A549 (cell line): Measurements from ENCODE around the gene CSRNP2. TPM values are rescaled to one million over a fixed set of nuclear protein-coding genes. Genes with fewer than 3 reads are reported as not detected.

Experiments
- ATAC-seq, 2 experiments: fragments of 200-7000 bp in 1 of 2; fragments of >200 bp in 1 of 2; cut with Nextera tagmentation in 1 of 2; cut with Tn5 transposase in 1 of 2; 3 replicates each; pipeline versions ENCODE4 v1.8.0 to v1.9.1; 2018 to 2020; ENCODE audit warnings: mild to moderate bottlenecking in 1 of 2, moderate library complexity in 1 of 2
- CTCF ChIA-PET: fragments of 300-600 bp; sonication (Branson Sonifier 250); formaldehyde crosslinking; extraction: SDS; loops from one replicate; lab custom pipeline; 2021; ENCODE audit warnings: antibody characterized with exemption, inconsistent platforms; lab: Yijun Ruan, JAX
- POLR2A ChIA-PET: fragments of 350-600 bp; formaldehyde crosslinking; extraction: SDS; loops from one replicate; lab custom pipeline; 2021; ENCODE audit warnings: antibody characterized with exemption, inconsistent platforms; lab: Yijun Ruan, JAX
- DNase-seq, 2 experiments: peaks; one replicate each; pipeline versions ENCODE4 v3.0.0 to v3.0.0-alpha.2; 2011 to 2016; ENCODE audit warnings: low read depth in 1 of 2, low spot score in 1 of 2
- FAIRE-seq: peaks from 2 replicates; lab custom pipeline; 2011; peaks lifted over from hg19 to GRCh38; lab: Jason Lieb, UNC
- H3K27ac ChIP-seq, 2 experiments: fragments of >200 bp; sonication (Bioruptor Twin); formaldehyde crosslinking; 3 replicates each; pipeline ENCODE4 v1.5.1; 2016 to 2017
- H3K4me1 ChIP-seq: fragments of >200 bp; sonication (Bioruptor Twin); formaldehyde crosslinking; 3 replicates; pipeline ENCODE4 v1.6.1; 2016
- H3K4me2 ChIP-seq: fragments of >200 bp; sonication (Bioruptor Twin); formaldehyde crosslinking; 3 replicates; pipeline ENCODE4 v1.6.1; 2016
- H3K4me3 ChIP-seq: fragments of >200 bp; sonication (Bioruptor Twin); formaldehyde crosslinking; 3 replicates; pipeline ENCODE4 v1.5.1; 2016
- H3K9me3 ChIP-seq: fragments of >200 bp; sonication (Bioruptor Twin); formaldehyde crosslinking; 3 replicates; pipeline ENCODE4 v1.6.1; 2016
- ATOH8 ChIP-seq: fragments of 250-450 bp; sonication (Bioruptor Pico); IDR thresholded peaks from 2 replicates; pipeline ENCODE4 v1.5.0; 2020; ENCODE audit warnings: low read depth, mild to moderate bottlenecking, moderate library complexity
- BCL3 ChIP-seq: fragments of >200 bp; sonication (Bioruptor Twin); formaldehyde crosslinking; IDR thresholded peaks from 3 replicates; pipeline ENCODE4 v1.6.1; 2016
- CBX2 ChIP-seq: fragments of 200-600 bp; sonication (generic); IDR thresholded peaks from 2 replicates; pipeline ENCODE4 v1.6.1; 2016; ENCODE audit warnings: low read depth, mild to moderate bottlenecking, borderline replicate concordance
- CEBPB ChIP-seq, 2 experiments: fragments of >200 bp in 1 of 2; sonication (Bioruptor Twin) in 1 of 2; formaldehyde crosslinking in 1 of 2; IDR thresholded peaks; 2 replicates each; pipeline ENCODE4 v1.6.1; 2012 to 2016
- CHD2 ChIP-seq: fragments of 150-350 bp; IDR thresholded peaks from 2 replicates; pipeline ENCODE4 v1.6.1; 2014; ENCODE audit warnings: low read length; ENCODE audit not compliant: partially characterized antibody
- E2F6 ChIP-seq: IDR thresholded peaks from 2 replicates; pipeline ENCODE4 v1.6.1; 2012; ENCODE audit warnings: low read depth, borderline replicate concordance
- EHMT2 ChIP-seq: fragments of 200-600 bp; sonication (generic); IDR thresholded peaks from 2 replicates; pipeline ENCODE4 v1.6.1; 2016; ENCODE audit warnings: antibody characterized with exemption, low read depth, mild to moderate bottlenecking, moderate library complexity
- EP300 ChIP-seq, 2 experiments: fragments of >200 bp; sonication (Bioruptor Twin); formaldehyde crosslinking; IDR thresholded peaks; 2 replicates in 1 of 2; 3 replicates in 1 of 2; pipeline ENCODE4 v1.6.1; 2016 to 2017
- FOSL2 ChIP-seq, 2 experiments: fragments of 450-650 bp in 1 of 2; fragments of >200 bp in 1 of 2; sonication (Bioruptor Twin) in 1 of 2; formaldehyde crosslinking; IDR thresholded peaks; 2 replicates each; pipeline versions ENCODE4 v1.5.0 to v1.6.1; 2016 to 2020; ENCODE audit warnings: mild to moderate bottlenecking in 1 of 2, moderate library complexity in 1 of 2
- HMGXB4 ChIP-seq: fragments of 250-450 bp; sonication (Bioruptor Pico); IDR thresholded peaks from 2 replicates; pipeline ENCODE4 v1.5.0; 2021; ENCODE audit warnings: mild to moderate bottlenecking, moderate library complexity, borderline replicate concordance
- HOXB5 ChIP-seq: fragments of 250-450 bp; sonication (Bioruptor Pico); IDR thresholded peaks from 2 replicates; pipeline ENCODE4 v1.5.0; 2020; ENCODE audit warnings: mild to moderate bottlenecking, moderate library complexity
- JUNB ChIP-seq: fragments of >200 bp; sonication (Bioruptor Twin); formaldehyde crosslinking; IDR thresholded peaks from 2 replicates; pipeline ENCODE4 v1.6.1; 2016
- KDM1A ChIP-seq: fragments of 200-600 bp; sonication (generic); IDR thresholded peaks from 2 replicates; pipeline ENCODE4 v1.6.1; 2016; ENCODE audit warnings: low read depth, mild to moderate bottlenecking
- KDM5A ChIP-seq: fragments of 200-600 bp; sonication (generic); IDR thresholded peaks from 2 replicates; pipeline ENCODE4 v1.6.1; 2016; ENCODE audit warnings: antibody characterized with exemption, mild to moderate bottlenecking
- MAFK ChIP-seq: fragments of 450-650 bp; IDR thresholded peaks from 2 replicates; pipeline ENCODE4 v1.6.1; 2014; ENCODE audit not compliant: partially characterized antibody
- MYC ChIP-seq: IDR thresholded peaks from 2 replicates; pipeline ENCODE4 v1.6.1; 2012; ENCODE audit warnings: mild to moderate bottlenecking, inconsistent platforms, low read length, improper control_type of control experiment, borderline replicate concordance
- NFE2L2 ChIP-seq: fragments of 150-350 bp; conservative IDR thresholded peaks from 2 replicates; pipeline ENCODE4 v1.6.1; 2014; ENCODE audit warnings: low read length
- NR3C1 ChIP-seq: fragments of >200 bp; sonication (Bioruptor Twin); formaldehyde crosslinking; IDR thresholded peaks from 3 replicates; pipeline ENCODE4 v1.6.1; 2017
- POLR2AphosphoS2 ChIP-seq: conservative IDR thresholded peaks from 2 replicates; pipeline ENCODE4 v1.6.1; 2012; ENCODE audit warnings: low read length, improper control_type of control experiment, inconsistent platforms
- RAD21 ChIP-seq, 2 experiments: fragments of >200 bp in 1 of 2; sonication (Bioruptor Twin) in 1 of 2; formaldehyde crosslinking in 1 of 2; IDR thresholded peaks in 1 of 2; conservative IDR thresholded peaks in 1 of 2; 2 replicates in 1 of 2; 3 replicates in 1 of 2; pipeline ENCODE4 v1.6.1; 2012 to 2018; ENCODE audit warnings: inconsistent platforms in 1 of 2
- RARB ChIP-seq: fragments of 250-450 bp; sonication (Bioruptor Pico); IDR thresholded peaks from 2 replicates; pipeline ENCODE4 v1.8.0; 2021; ENCODE audit warnings: mild to moderate bottlenecking, moderate library complexity
- SREBF2 ChIP-seq: fragments of 450-650 bp; IDR thresholded peaks from 2 replicates; pipeline ENCODE4 v1.6.1; 2014; ENCODE audit warnings: mild to moderate bottlenecking, moderate library complexity
- TFCP2L1 ChIP-seq: fragments of 250-450 bp; sonication (Bioruptor Pico); IDR thresholded peaks from 2 replicates; pipeline ENCODE4 v1.5.0; 2021; ENCODE audit warnings: mild to moderate bottlenecking
- TP53 ChIP-seq: fragments of 250-450 bp; sonication (Bioruptor Pico); IDR thresholded peaks from 2 replicates; pipeline ENCODE4 v1.5.0; 2021; ENCODE audit warnings: mild to moderate bottlenecking, moderate library complexity
- ZFP36 ChIP-seq: fragments of 450-650 bp; IDR thresholded peaks from 2 replicates; pipeline ENCODE4 v1.6.1; 2014; ENCODE audit warnings: borderline replicate concordance; ENCODE audit not compliant: partially characterized antibody
- ZSCAN20 ChIP-seq: fragments of 250-450 bp; sonication (Bioruptor Pico); IDR thresholded peaks from 2 replicates; pipeline ENCODE4 v1.8.0; 2022; ENCODE audit warnings: mild to moderate bottlenecking, moderate library complexity
- WGBS: methylation state at CpG from one replicate; pipeline ENCODE4 v1.1.6; 2017; ENCODE audit errors: missing lambda C conversion rate; 5-methylcytosine and 5-hydroxymethylcytosine counted together
- polyA minus RNA-seq: library from RNA; depleted of rRNA, polyadenylated mRNA; stranded (reverse); fragments of >200 nt; gene quantifications from 2 replicates; pipeline ENCODE4 v1.2.3, GENCODE V29; 2011; rRNA and poly(A)+ RNA removed
- polyA plus RNA-seq, 4 experiments: library from polyadenylated mRNA; depleted of rRNA in 3 of 4; stranded (reverse); fragments of >200 nt; fragmentation: RNase III in 1 of 4; extraction: RNeasy Plus Mini Kit Qiagen cat#74134 plus additional on column Dnase treatment in 1 of 4; gene quantifications; 2 replicates in 3 of 4; 3 replicates in 1 of 4; pipeline ENCODE4 v1.2.3, GENCODE V29; 2011 to 2017
- TF ChIP-seq, protein P1 (sequence below): fragments of 200-600 bp; sonication (generic); IDR thresholded peaks from 2 replicates; pipeline ENCODE4 v1.6.1; 2016; ENCODE audit warnings: antibody characterized with exemption, mild to moderate bottlenecking, moderate library complexity
- TF ChIP-seq, protein P2 (sequence below): fragments of 450-650 bp; IDR thresholded peaks from 2 replicates; pipeline ENCODE4 v1.6.1; 2014; ENCODE audit warnings: antibody characterized with exemption
- TF ChIP-seq, protein P3 (sequence below): IDR thresholded peaks from 2 replicates; pipeline ENCODE4 v1.6.1; 2012

The CSRNP2 gene
- polyA plus RNA-seq (2011; rRNA removed) (20.3 and 21.6 TPM in 2 replicates), polyA plus RNA-seq (2017; fragmentation: RNase III; extraction: RNeasy Plus Mini Kit Qiagen cat#74134 plus additional on column Dnase treatment) (9.9 to 11.1 TPM (median 10.3 TPM) in 3 replicates), polyA minus RNA-seq (15.0 and 16.9 TPM in 2 replicates)
- 8.4 and 10.1 TPM in 2 replicates for polyA plus RNA-seq (2012; cell fraction: cytosol; rRNA removed)
- 9.2 and 13.5 TPM in 2 replicates for polyA plus RNA-seq (2012; cell fraction: nucleus; rRNA removed)

- Histone ChIP-seq H3K27ac (peak within 1 kb of the TSS; percentile 96 to 97), H3K4me2 (peak within 1 kb of the TSS; percentile 89), H3K4me1 (peaks cover 11% of the 10 kb centered on the region; the same call in 2 of the 3 replicates), H3K4me3 (peak within 1 kb of the TSS; percentile 98), H3K9me3 (no peaks in the 10 kb centered on the region)
- DNase-seq (peak; percentile 96 to 98), ATAC-seq (peak; percentile 99), FAIRE-seq (no peak)
- ChIA-PET POLR2A (interaction anchor here (0.6 to 2.5 kb wide), 35 partner anchors 8 to 1047 kb away, joined by 3 to 28 read pairs (median 5); partner anchors contain the start of genes DAZAP2, POU6F1, SLC11A2 and TFCP2), CTCF (interaction anchor here (0.6 kb wide), 1 partner anchor 29 kb away, joined by 3 read pairs; no protein-coding TSS in a partner anchor)
- WGBS = under 1% methylated on average over 25 of the region's 74 CpGs
- TF ChIP-seq, protein P1, sequence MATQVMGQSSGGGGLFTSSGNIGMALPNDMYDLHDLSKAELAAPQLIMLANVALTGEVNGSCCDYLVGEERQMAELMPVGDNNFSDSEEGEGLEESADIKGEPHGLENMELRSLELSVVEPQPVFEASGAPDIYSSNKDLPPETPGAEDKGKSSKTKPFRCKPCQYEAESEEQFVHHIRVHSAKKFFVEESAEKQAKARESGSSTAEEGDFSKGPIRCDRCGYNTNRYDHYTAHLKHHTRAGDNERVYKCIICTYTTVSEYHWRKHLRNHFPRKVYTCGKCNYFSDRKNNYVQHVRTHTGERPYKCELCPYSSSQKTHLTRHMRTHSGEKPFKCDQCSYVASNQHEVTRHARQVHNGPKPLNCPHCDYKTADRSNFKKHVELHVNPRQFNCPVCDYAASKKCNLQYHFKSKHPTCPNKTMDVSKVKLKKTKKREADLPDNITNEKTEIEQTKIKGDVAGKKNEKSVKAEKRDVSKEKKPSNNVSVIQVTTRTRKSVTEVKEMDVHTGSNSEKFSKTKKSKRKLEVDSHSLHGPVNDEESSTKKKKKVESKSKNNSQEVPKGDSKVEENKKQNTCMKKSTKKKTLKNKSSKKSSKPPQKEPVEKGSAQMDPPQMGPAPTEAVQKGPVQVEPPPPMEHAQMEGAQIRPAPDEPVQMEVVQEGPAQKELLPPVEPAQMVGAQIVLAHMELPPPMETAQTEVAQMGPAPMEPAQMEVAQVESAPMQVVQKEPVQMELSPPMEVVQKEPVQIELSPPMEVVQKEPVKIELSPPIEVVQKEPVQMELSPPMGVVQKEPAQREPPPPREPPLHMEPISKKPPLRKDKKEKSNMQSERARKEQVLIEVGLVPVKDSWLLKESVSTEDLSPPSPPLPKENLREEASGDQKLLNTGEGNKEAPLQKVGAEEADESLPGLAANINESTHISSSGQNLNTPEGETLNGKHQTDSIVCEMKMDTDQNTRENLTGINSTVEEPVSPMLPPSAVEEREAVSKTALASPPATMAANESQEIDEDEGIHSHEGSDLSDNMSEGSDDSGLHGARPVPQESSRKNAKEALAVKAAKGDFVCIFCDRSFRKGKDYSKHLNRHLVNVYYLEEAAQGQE = no peak
- TF ChIP-seq CHD2 (no peak), MYC (no peak), TFCP2L1 (CRISPR knock-in tag) (peak; percentile 78), E2F6 (peak; percentile 74), HOXB5 (CRISPR knock-in tag) (no peak), KDM5A (no peak), CBX2 (no peak), NR3C1 (no peak), ZFP36 (no peak), POLR2AphosphoS2 (no peak), RAD21 (conservative IDR thresholded peaks at IDR 0.05 in 1 of 2, IDR thresholded peaks at IDR 0.05 in 1 of 2) (0 out of 5 replicates have a peak, but pooled peaks of 1 of the 2 experiments have one; percentile 15), JUNB (no peak), EHMT2 (no peak), NFE2L2 (no peak), TP53 (CRISPR knock-in tag) (0 out of 2 replicates have a peak, but pooled peaks have one; percentile 37), HMGXB4 (CRISPR knock-in tag) (no peak), RARB (CRISPR knock-in tag) (no peak), ZSCAN20 (CRISPR knock-in tag) (no peak), FOSL2 (IDR thresholded peaks at IDR 0.05) (no peak), FOSL2 (CRISPR knock-in tag; IDR thresholded peaks at IDR 0.05) (peak; percentile 19; the same call in 1 of the 2 replicates), SREBF2 (no peak), MAFK (no peak), KDM1A (no peak), CEBPB (IDR thresholded peaks at IDR 0.05) (no peak), BCL3 (peak; percentile 99), ATOH8 (CRISPR knock-in tag) (no peak), EP300 (IDR thresholded peaks at IDR 0.05) (no peak)
- TF ChIP-seq, protein P2, sequence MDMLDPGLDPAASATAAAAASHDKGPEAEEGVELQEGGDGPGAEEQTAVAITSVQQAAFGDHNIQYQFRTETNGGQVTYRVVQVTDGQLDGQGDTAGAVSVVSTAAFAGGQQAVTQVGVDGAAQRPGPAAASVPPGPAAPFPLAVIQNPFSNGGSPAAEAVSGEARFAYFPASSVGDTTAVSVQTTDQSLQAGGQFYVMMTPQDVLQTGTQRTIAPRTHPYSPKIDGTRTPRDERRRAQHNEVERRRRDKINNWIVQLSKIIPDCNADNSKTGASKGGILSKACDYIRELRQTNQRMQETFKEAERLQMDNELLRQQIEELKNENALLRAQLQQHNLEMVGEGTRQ = no peak
- TF ChIP-seq, protein P3, sequence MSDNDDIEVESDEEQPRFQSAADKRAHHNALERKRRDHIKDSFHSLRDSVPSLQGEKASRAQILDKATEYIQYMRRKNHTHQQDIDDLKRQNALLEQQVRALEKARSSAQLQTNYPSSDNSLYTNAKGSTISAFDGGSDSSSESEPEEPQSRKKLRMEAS = peak; percentile 80
Observed at GRCh38 chr12:51083126-51083833, at the start of gene CSRNP2. Gene CSRNP2 (minus strand): TSS chr12:51083596. CDS start chr12:51076561, 7,035 bp downstream.
